Stimulated activated CD4-positive, alpha-beta T cell treated with anti-CD3 and anti-CD28 coated beads, Interleukin-4, amount 100 ng/mL, for 24 hours (primary cell): ENCODE measurements around the gene SCO2.
A peak's percentile ranks its signal among the peaks of the same experiment; 100 is the strongest.

Source experiments
- DNase-seq: peaks from one replicate; pipeline ENCODE4 v3.0.0-alpha.2; 2020

The SCO2 gene

GRCh38 chr22:50474710-50475651 lies 50.4 kb downstream of the SCO2 start, which contains the start of gene SBF1:
TSS of gene SBF1 (minus strand) at chr22:50475035. CDS start at chr22:50474840, 195 bp downstream.
- peak; percentile 90 for DNase-seq

GRCh38 chr22:50473855-50474671 lies 51.3 kb downstream of the SCO2 start:
- DNase-seq = peak; percentile 50
